A549 (cell line): ENCODE data around the gene SGPL1. TPM values are rescaled to one million over a fixed set of nuclear protein-coding genes. Genes with fewer than 3 reads are reported as not detected.

Experiments used
- ATAC-seq, 2 experiments: fragments of 200-7000 bp in 1 of 2; fragments of >200 bp in 1 of 2; cut with Nextera tagmentation in 1 of 2; cut with Tn5 transposase in 1 of 2; 3 replicates each; pipeline versions ENCODE4 v1.8.0 to v1.9.1; 2018 to 2020; ENCODE audit warnings: mild to moderate bottlenecking in 1 of 2, moderate library complexity in 1 of 2
- CTCF ChIA-PET: fragments of 300-600 bp; sonication (Branson Sonifier 250); formaldehyde crosslinking; extraction: SDS; loops from one replicate; lab custom pipeline; 2021; ENCODE audit warnings: antibody characterized with exemption, inconsistent platforms; lab: Yijun Ruan, JAX
- POLR2A ChIA-PET: fragments of 350-600 bp; formaldehyde crosslinking; extraction: SDS; loops from one replicate; lab custom pipeline; 2021; ENCODE audit warnings: antibody characterized with exemption, inconsistent platforms; lab: Yijun Ruan, JAX
- DNase-seq, 2 experiments: peaks; one replicate each; pipeline versions ENCODE4 v3.0.0 to v3.0.0-alpha.2; 2011 to 2016; ENCODE audit warnings: low read depth in 1 of 2, low spot score in 1 of 2
- FAIRE-seq: peaks from 2 replicates; lab custom pipeline; 2011; peaks lifted over from hg19 to GRCh38; lab: Jason Lieb, UNC
- H3K27ac ChIP-seq, 2 experiments: fragments of >200 bp; sonication (Bioruptor Twin); formaldehyde crosslinking; 3 replicates each; pipeline ENCODE4 v1.5.1; 2016 to 2017
- H3K4me1 ChIP-seq: fragments of >200 bp; sonication (Bioruptor Twin); formaldehyde crosslinking; 3 replicates; pipeline ENCODE4 v1.6.1; 2016
- H3K4me2 ChIP-seq: fragments of >200 bp; sonication (Bioruptor Twin); formaldehyde crosslinking; 3 replicates; pipeline ENCODE4 v1.6.1; 2016
- H3K4me3 ChIP-seq: fragments of >200 bp; sonication (Bioruptor Twin); formaldehyde crosslinking; 3 replicates; pipeline ENCODE4 v1.5.1; 2016
- H3K9me3 ChIP-seq: fragments of >200 bp; sonication (Bioruptor Twin); formaldehyde crosslinking; 3 replicates; pipeline ENCODE4 v1.6.1; 2016
- CHD4 ChIP-seq: fragments of 200-600 bp; sonication (generic); IDR thresholded peaks from 2 replicates; pipeline ENCODE4 v1.6.1; 2016; ENCODE audit warnings: antibody characterized with exemption, mild to moderate bottlenecking, borderline replicate concordance
- EHMT2 ChIP-seq: fragments of 200-600 bp; sonication (generic); IDR thresholded peaks from 2 replicates; pipeline ENCODE4 v1.6.1; 2016; ENCODE audit warnings: antibody characterized with exemption, low read depth, mild to moderate bottlenecking, moderate library complexity
- FOSL2 ChIP-seq, 2 experiments: fragments of 450-650 bp in 1 of 2; fragments of >200 bp in 1 of 2; sonication (Bioruptor Twin) in 1 of 2; formaldehyde crosslinking; IDR thresholded peaks; 2 replicates each; pipeline versions ENCODE4 v1.5.0 to v1.6.1; 2016 to 2020; ENCODE audit warnings: mild to moderate bottlenecking in 1 of 2, moderate library complexity in 1 of 2
- FOXS1 ChIP-seq: fragments of 250-450 bp; sonication (Bioruptor Pico); IDR thresholded peaks from 2 replicates; pipeline ENCODE4 v1.5.0; 2020; ENCODE audit warnings: mild to moderate bottlenecking, moderate library complexity
- GATA3 ChIP-seq: IDR thresholded peaks from 2 replicates; pipeline ENCODE4 v1.6.1; 2012; ENCODE audit warnings: borderline replicate concordance
- HEYL ChIP-seq: fragments of 250-450 bp; sonication (Bioruptor Pico); IDR thresholded peaks from 2 replicates; pipeline ENCODE4 v1.8.0; 2021; ENCODE audit warnings: mild to moderate bottlenecking, moderate library complexity
- HOXA7 ChIP-seq: fragments of 250-450 bp; sonication (Bioruptor Pico); IDR thresholded peaks from 2 replicates; pipeline ENCODE4 v1.5.0; 2020; ENCODE audit warnings: mild to moderate bottlenecking, moderate library complexity
- HOXB13 ChIP-seq: fragments of 250-450 bp; sonication (Bioruptor Pico); IDR thresholded peaks from 2 replicates; pipeline ENCODE4 v1.5.0; 2020; ENCODE audit warnings: low read depth, mild to moderate bottlenecking, moderate library complexity
- JUNB ChIP-seq: fragments of >200 bp; sonication (Bioruptor Twin); formaldehyde crosslinking; IDR thresholded peaks from 2 replicates; pipeline ENCODE4 v1.6.1; 2016
- KDM1A ChIP-seq: fragments of 200-600 bp; sonication (generic); IDR thresholded peaks from 2 replicates; pipeline ENCODE4 v1.6.1; 2016; ENCODE audit warnings: low read depth, mild to moderate bottlenecking
- NFE2L2 ChIP-seq: fragments of 150-350 bp; conservative IDR thresholded peaks from 2 replicates; pipeline ENCODE4 v1.6.1; 2014; ENCODE audit warnings: low read length
- POLR2AphosphoS2 ChIP-seq: conservative IDR thresholded peaks from 2 replicates; pipeline ENCODE4 v1.6.1; 2012; ENCODE audit warnings: low read length, improper control_type of control experiment, inconsistent platforms
- RARB ChIP-seq: fragments of 250-450 bp; sonication (Bioruptor Pico); IDR thresholded peaks from 2 replicates; pipeline ENCODE4 v1.8.0; 2021; ENCODE audit warnings: mild to moderate bottlenecking, moderate library complexity
- SREBF2 ChIP-seq: fragments of 450-650 bp; IDR thresholded peaks from 2 replicates; pipeline ENCODE4 v1.6.1; 2014; ENCODE audit warnings: mild to moderate bottlenecking, moderate library complexity
- ZC3H11A ChIP-seq: fragments of 450-650 bp; IDR thresholded peaks from 2 replicates; pipeline ENCODE4 v1.6.1; 2014; ENCODE audit warnings: antibody characterized with exemption, mild to moderate bottlenecking
- WGBS: methylation state at CpG from one replicate; pipeline ENCODE4 v1.1.6; 2017; ENCODE audit errors: missing lambda C conversion rate; 5-methylcytosine and 5-hydroxymethylcytosine counted together
- polyA plus RNA-seq, 4 experiments: library from polyadenylated mRNA; depleted of rRNA in 3 of 4; stranded (reverse); fragments of >200 nt; fragmentation: RNase III in 1 of 4; extraction: RNeasy Plus Mini Kit Qiagen cat#74134 plus additional on column Dnase treatment in 1 of 4; gene quantifications; 2 replicates in 3 of 4; 3 replicates in 1 of 4; pipeline ENCODE4 v1.2.3, GENCODE V29; 2011 to 2017
- TF ChIP-seq, protein P1 (sequence below): IDR thresholded peaks from 2 replicates; pipeline ENCODE4 v1.6.1; 2012
- TF ChIP-seq, protein P2 (sequence below): fragments of >200 bp; sonication (Bioruptor Twin); formaldehyde crosslinking; IDR thresholded peaks from 3 replicates; pipeline ENCODE4 v1.5.1; 2016
- TF ChIP-seq, protein P3 (sequence below): IDR thresholded peaks from 2 replicates; pipeline ENCODE4 v1.6.1; 2012; ENCODE audit warnings: low read depth, borderline replicate concordance
- TF ChIP-seq, protein P4 (sequence below): fragments of 200-600 bp; sonication (generic); IDR thresholded peaks from 2 replicates; pipeline ENCODE4 v1.6.1; 2016; ENCODE audit warnings: antibody characterized with exemption, mild to moderate bottlenecking, moderate library complexity

Gene SGPL1
- polyA plus RNA-seq, 2 of the 4 experiments (the other 2 are of a cell fraction) = 32.2 to 49.8 TPM

DNA sequence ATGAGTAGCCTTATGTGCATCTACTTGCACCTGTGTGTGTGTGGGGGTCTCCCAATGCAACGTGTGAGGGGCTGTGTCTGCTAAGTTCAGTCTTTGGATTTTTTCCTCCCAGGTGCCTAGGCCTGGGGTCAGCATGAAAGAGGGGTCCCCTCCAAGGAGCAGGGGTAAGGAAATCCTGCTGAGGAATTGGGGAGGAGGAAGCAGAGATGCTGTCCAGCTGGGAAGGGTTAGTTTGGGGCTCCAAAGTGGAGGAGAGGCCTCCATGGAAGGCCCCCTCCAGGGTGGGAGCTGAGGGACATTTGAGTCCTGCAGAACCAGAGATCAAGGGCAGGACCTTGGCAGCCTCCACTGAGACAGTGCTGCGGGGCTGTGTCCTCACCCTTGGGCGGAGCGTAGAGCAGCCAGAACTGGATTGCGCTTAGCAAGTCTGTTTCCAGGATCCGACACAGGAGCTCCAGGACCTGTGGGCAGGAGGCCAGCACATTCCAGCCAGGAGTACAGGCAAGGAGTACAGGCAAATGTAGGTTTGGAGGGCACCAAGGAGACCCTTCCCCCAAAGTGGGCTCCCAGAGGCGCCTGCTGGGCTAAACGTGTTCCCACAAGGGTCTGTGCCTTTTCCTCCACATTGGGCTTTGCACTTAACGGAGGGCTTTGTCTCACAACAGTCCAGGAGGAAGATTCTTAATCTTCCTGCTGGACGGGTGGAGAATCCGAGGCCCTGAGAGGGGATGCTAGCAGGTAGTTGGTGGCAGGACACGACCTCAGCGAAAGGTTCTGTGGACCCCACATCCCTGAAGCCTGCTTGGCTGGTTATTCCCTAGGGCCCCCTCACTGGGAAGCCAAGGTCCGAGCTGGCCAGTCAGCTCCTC lies 40.7 kb upstream of the SGPL1 start:
- Histone ChIP-seq H3K9me3 (no peaks in the 10 kb centered on the region), H3K27ac (no peak overlapping the region), H3K4me1 (no peaks in the 10 kb centered on the region), H3K4me3 (no peak overlapping the region), H3K4me2 (no peak overlapping the region)
- no peak for FAIRE-seq
- CTCF ChIA-PET = interaction anchor here (0.6 to 5.7 kb wide), 7 partner anchors 7 to 510 kb away, joined by 3 to 41 read pairs (median 5); no protein-coding TSS in a partner anchor
- DNase-seq = no peak
- POLR2A ChIA-PET = no interaction called here
- no peak; a peak in 1 of 6 replicates for ATAC-seq
- TF ChIP-seq HOXA7 (CRISPR knock-in tag) (no peak), NFE2L2 (no peak), FOSL2 (IDR thresholded peaks at IDR 0.05) (no peak), FOSL2 (CRISPR knock-in tag; IDR thresholded peaks at IDR 0.05) (no peak), RARB (no peak), POLR2AphosphoS2 (no peak), JUNB (no peak), HEYL (no peak)
- TF ChIP-seq, protein P1, sequence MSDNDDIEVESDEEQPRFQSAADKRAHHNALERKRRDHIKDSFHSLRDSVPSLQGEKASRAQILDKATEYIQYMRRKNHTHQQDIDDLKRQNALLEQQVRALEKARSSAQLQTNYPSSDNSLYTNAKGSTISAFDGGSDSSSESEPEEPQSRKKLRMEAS = no peak
- WGBS = 69% methylated on average over 10 of the region's 14 CpGs

DNA sequence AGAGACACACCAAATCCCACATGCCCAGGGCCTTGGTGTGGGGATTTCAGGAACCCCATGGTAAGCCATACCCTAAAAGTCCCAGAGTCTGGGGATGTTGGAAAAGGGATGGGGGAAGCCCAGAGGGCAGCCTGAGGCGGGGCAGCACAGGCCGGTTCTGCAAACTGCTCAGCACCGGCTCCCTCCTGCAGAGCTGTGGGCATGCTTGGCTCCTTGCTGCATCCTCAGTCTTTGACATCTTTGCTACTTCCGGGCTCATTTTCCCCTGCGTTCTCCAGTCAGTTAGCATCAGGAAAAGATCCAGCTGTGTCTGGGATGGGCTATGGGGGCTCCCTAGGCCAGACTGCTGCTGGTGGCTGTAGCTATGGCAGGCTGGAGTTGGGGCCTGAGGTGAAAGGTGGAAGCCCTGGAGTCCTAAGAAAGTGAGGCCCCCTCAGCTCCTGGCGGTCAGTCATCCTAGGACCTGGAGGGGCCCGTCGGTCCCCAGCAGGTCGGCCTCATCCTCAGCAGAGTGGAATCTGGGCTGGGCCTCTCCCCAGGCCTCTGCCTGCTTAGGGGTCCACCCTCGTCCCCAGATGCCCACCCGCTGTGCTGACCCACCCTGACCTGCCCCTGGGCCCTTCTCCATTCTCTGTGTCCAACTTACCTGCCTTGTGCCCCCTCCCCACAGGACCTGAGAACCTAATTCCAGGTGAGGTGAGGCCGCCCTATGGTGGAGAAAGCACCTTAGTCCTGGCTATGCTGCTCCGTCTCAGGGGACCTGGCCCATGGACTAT lies 39.9 kb upstream of the SGPL1 start:
- TF ChIP-seq GATA3 = no peak
- no peak for TF ChIP-seq FOXS1 (CRISPR knock-in tag)
- no peak for TF ChIP-seq ZC3H11A
- TF ChIP-seq, protein P2, sequence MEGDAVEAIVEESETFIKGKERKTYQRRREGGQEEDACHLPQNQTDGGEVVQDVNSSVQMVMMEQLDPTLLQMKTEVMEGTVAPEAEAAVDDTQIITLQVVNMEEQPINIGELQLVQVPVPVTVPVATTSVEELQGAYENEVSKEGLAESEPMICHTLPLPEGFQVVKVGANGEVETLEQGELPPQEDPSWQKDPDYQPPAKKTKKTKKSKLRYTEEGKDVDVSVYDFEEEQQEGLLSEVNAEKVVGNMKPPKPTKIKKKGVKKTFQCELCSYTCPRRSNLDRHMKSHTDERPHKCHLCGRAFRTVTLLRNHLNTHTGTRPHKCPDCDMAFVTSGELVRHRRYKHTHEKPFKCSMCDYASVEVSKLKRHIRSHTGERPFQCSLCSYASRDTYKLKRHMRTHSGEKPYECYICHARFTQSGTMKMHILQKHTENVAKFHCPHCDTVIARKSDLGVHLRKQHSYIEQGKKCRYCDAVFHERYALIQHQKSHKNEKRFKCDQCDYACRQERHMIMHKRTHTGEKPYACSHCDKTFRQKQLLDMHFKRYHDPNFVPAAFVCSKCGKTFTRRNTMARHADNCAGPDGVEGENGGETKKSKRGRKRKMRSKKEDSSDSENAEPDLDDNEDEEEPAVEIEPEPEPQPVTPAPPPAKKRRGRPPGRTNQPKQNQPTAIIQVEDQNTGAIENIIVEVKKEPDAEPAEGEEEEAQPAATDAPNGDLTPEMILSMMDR = no peak
- TF ChIP-seq, protein P3, sequence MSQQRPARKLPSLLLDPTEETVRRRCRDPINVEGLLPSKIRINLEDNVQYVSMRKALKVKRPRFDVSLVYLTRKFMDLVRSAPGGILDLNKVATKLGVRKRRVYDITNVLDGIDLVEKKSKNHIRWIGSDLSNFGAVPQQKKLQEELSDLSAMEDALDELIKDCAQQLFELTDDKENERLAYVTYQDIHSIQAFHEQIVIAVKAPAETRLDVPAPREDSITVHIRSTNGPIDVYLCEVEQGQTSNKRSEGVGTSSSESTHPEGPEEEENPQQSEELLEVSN = no peak
- no peak for TF ChIP-seq KDM1A
- no peak for TF ChIP-seq HOXB13 (CRISPR knock-in tag)
- TF ChIP-seq EHMT2 = no peak
- TF ChIP-seq SREBF2 = no peak
- TF ChIP-seq, protein P4, sequence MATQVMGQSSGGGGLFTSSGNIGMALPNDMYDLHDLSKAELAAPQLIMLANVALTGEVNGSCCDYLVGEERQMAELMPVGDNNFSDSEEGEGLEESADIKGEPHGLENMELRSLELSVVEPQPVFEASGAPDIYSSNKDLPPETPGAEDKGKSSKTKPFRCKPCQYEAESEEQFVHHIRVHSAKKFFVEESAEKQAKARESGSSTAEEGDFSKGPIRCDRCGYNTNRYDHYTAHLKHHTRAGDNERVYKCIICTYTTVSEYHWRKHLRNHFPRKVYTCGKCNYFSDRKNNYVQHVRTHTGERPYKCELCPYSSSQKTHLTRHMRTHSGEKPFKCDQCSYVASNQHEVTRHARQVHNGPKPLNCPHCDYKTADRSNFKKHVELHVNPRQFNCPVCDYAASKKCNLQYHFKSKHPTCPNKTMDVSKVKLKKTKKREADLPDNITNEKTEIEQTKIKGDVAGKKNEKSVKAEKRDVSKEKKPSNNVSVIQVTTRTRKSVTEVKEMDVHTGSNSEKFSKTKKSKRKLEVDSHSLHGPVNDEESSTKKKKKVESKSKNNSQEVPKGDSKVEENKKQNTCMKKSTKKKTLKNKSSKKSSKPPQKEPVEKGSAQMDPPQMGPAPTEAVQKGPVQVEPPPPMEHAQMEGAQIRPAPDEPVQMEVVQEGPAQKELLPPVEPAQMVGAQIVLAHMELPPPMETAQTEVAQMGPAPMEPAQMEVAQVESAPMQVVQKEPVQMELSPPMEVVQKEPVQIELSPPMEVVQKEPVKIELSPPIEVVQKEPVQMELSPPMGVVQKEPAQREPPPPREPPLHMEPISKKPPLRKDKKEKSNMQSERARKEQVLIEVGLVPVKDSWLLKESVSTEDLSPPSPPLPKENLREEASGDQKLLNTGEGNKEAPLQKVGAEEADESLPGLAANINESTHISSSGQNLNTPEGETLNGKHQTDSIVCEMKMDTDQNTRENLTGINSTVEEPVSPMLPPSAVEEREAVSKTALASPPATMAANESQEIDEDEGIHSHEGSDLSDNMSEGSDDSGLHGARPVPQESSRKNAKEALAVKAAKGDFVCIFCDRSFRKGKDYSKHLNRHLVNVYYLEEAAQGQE = no peak
- no peak for TF ChIP-seq CHD4
- Histone ChIP-seq H3K4me3 (no peak overlapping the region), H3K4me1 (no peaks in the 10 kb centered on the region), H3K9me3 (no peaks in the 10 kb centered on the region), H3K27ac (no peak overlapping the region), H3K4me2 (no peak overlapping the region)
- no peak for FAIRE-seq
- ChIA-PET CTCF (interaction anchor here (0.6 to 5.7 kb wide), 5 partner anchors 16 to 509 kb away, joined by 3 to 41 read pairs (median 3); no protein-coding TSS in a partner anchor), POLR2A (no interaction called here)
- DNase-seq = no peak
- 81% methylated on average over 8 of the region's 13 CpGs for WGBS
- no peak; a peak in 1 of 6 replicates for ATAC-seq
